ENCODE results near the gene SAP25. TPM values are rescaled to one million over a fixed set of nuclear protein-coding genes. Genes with fewer than 3 reads are reported as not detected.
A peak's percentile ranks its signal among the peaks of the same experiment; 100 is the strongest.

Gene SAP25
- polyA plus RNA-seq (ENCODE audit: insufficient read depth in 1 of 5, insufficient read length in 5 of 5, low replicate concordance in 1 of 5), result 10 to 100 TPM in 1 of 5 donors, 1 to 10 TPM in 4; 2.8 to 12.8 (median 6.8) TPM
- long read RNA-seq, donor 1, partial matches to known transcripts, result 0 of 4 reads
- long read RNA-seq, donor 1, other reads (novel, unspliced or antisense), result 0 of 4 reads
- long read RNA-seq, donor 2, partial matches to known transcripts, result 0 of 2 reads
- long read RNA-seq, donor 2, other reads (novel, unspliced or antisense), result 0 of 2 reads
- long read RNA-seq, donor 3, partial matches to known transcripts, result 0 of 3 reads
- long read RNA-seq, donor 3, other reads (novel, unspliced or antisense), result 0 of 3 reads
- long read RNA-seq, donor 4, partial matches to known transcripts, result 0 of 2 reads
- long read RNA-seq, donor 4, other reads (novel, unspliced or antisense), result 0 of 2 reads
- long read RNA-seq, donor 5, partial matches to known transcripts, result 0 of 1 reads
- long read RNA-seq, donor 5, other reads (novel, unspliced or antisense), result 0 of 1 reads
- long read RNA-seq, donor 6, partial matches to known transcripts, result 0 of 2 reads
- long read RNA-seq, donor 6, other reads (novel, unspliced or antisense), result 0 of 2 reads
- long read RNA-seq, donor 7, result 0 reads
- long read RNA-seq, donor 8, result 0 reads

DNA sequence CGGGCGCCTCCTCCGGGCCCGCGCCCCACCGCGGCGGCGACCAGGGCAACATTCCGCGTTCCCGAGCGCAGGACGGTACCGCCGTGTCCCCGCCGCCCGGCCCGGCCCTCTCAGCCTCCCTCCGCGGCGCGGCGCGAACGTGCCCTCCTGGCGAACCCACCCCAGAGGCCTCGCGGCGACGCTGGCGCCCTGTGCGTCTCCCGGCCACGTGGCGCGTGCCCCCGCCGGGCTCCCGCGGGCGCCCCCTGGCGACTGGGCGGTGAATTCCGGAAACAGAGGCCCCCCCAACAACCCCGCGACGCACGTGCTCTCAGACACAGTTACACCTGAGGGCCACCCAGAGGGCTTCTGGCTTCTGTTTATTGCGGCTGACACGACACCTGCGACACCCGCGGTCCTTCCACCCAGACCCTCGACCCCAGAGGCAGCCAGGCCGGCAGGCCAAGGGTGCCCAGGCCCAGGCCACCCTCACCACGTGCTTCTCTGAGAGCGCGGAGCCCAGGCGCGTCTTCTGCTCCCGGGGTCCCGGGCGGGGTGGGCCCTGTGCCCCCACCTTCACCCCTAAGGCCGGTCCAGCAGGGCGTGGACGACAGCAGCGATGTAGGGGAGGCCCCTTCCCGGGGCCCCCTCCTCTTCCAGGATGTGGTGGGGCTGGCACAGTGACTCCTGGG lies at the start of gene SAP25:
TSS of gene SAP25 (minus strand) at position 210 of the 671 bp plus-strand sequence. CDS start at position 52, 158 bp downstream.
- no peak for DNase-seq

DNA sequence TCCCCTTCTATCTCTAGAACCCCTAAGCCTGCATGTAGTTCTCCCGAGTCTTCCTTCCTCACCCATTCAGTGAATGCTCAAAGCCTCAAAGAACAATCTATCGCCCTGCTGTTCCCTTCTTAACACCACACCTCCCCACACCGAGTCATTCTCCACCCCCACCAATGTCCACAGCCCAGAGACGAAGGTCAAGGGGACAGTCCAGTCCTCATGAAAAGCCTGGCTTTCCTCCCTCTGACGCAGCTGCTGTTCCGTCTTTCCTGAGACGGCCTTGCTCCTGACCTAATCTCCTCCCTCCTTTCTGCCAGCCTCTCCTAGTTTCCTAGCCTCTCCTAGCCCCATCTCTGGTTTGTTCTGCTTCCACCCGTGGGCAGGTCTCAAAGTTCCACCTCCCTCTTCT lies 47.9 kb upstream of the SAP25 start:
- no peak for DNase-seq

DNA sequence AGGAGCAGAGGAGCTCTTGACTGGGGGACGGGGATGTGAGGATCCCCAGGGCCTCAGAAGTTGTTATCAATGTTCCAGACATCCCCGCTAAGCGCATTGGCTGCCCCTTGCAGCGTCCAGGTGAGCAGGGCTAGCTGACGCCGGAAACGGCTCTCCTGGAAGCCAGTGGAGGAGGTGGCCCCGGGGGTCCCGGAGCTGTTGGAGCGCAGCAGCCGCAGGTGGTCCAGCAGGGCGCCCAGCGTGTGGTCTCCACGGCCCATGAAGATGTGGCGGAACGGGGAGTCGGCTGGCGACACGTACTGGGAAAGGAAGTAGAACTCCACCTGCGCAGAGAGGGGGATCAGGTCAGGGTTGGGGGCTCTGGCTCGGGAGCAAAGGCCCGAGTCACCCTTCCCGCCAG lies 47.1 kb upstream of the SAP25 start:
- no peak for DNase-seq

DNA sequence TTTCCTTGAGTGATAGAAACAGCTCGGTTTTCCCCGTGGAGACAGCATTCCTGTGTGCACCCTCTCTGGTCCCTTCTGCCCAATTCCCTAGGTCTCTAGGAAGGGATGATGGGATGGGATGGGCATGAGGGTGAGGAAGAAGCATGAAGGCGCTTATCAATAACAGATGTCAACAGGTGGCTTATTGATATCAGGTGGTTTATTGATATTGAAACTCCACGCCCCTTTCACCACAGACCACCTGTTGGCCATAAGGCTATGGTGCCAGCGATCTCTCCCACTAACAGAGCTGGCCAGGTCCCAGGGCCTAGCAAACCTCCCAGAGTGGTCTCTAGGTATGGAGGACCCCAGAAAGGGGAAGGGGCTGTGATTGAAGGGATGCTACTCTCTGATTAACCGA lies 46.5 kb upstream of the SAP25 start:
- no peak for DNase-seq

DNA sequence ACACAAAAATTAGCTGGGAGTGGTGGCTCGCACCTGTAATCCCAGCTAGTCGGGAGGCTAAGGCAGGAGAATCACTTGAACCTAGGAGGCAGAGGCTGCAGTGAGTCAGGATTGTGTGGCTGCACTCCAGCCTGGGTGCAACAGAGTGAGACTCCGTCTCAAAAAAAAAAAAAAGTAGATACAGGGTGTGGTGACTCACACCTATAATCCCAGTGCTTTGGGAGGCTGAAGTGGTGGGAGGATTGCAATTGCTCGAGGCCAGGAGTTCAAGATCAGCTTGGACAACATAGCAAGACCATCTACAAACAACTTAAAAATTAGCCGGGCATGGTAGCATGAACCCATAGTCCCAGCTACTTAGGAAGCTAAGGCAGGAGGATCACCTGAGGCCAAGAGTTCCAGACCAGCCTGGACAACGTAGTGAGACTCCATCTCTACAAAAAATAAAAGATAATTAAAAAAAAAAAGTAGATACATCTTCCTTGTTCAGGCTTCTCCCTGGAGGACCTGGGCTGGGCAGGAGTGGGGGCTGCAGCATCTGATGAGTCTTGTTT lies 40.7 kb upstream of the SAP25 start:
- no peak for DNase-seq

DNA sequence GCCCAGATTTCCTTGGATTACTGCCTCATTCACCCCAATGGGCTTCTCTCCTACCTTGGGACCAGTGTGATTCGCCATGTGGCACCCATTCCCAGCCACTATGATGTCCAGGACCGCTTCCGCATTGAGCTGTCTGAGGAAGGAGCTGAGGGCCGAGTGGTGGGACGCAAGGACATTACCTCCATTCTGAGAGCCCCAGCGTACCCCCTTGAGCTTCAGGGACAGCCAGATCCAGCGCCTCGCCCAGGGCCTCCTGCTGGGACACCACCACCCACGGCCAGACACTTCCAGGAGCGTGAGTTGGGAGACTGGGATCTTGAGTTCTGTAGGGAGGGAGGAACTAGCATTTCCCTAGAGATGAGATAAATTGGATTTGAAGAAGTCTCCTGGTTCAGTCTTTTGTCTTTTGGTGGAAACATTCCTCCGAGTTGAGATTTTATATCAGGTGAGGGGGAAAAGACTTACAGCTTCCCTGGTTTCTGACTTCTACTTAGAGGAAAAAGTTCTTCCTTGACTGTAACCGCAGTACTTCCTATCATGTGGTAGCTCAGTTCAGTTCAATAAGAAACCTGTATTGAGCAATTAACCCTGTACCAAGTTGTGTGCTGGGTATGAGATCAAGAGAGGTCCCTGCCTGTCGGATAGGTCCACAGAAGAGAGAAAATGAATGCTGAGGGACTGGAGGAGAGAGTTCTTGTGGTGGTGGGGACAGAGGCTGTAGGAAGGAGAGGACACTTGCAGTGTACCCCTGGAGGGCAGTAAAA lies 39.9 kb upstream of the SAP25 start:
- no peak for DNase-seq

DNA sequence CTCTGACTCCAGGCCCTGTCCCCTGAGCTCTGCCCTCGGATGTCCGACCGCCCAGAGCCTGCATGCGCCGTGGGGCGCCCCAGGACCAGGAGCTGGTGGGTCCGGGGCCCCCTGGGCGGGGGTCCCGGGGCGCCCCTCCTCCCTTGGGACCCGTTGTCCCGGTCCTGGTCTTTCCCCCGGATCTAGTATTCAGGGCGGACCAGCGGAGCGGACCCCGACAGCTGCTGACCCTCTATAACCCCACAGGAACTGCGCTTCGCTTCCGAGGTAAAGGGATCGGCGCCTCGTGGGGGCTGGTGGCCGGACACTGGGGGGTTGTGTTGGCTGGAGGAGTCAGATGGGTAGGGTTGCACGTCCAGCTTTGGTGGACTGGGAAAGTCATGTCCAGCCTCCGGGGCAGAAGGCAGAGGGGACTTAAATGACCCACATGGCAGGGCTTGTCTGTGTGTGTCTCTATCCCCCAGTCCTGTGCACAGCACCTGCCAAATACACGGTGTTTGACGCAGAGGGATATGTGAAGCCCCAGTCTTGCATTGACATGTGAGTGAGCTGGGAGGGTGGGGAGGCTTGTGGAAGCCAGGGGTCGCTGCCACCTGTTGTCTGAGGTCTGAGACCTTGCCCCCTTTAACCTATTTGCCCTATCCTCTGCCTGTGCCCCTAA lies 39.2 kb upstream of the SAP25 start:
- DNase-seq, result no peak

DNA sequence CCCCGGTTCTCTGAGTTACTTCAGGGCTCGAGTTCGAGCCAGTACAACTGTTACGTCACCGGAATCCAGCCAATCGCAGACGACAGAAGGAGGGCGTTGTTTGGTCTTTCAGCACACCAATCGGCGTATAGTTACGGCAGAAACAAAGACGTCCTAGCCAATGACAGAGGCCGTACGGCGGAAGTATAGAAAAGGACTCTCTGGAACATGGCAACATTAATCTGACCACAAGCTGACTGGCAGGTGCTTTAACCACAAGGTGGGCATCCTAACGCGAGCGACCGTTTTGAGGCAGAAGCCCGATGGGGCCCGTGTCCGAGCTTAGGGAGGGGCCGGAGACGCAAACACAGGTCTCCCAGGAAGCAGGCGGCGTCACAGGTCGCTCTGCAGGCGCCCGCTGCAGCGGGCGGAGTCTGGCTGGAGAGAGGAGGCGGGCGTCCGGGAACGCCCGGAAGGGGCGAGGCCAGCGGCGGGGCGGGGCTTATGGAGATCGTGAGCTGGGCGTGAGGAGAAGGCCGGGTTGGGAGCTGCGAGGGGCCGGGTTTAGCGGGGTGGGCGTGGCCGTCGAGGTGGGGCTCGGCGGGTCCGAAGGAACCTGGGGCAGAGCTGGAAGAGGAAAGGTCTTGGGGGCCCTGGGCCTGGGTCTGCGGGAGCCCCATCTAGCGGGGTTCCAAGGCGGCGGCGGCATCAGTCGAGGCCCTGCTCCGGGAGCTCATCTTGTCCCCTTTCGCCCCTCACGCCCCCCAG lies 38.5 kb upstream of the SAP25 start, which contains the start of gene MOSPD3:
TSS of gene MOSPD3 (plus strand) at position 558 of the 747 bp plus-strand sequence. CDS start 252 bp downstream, outside the sequence.
- peak; percentile 99 for DNase-seq

DNA sequence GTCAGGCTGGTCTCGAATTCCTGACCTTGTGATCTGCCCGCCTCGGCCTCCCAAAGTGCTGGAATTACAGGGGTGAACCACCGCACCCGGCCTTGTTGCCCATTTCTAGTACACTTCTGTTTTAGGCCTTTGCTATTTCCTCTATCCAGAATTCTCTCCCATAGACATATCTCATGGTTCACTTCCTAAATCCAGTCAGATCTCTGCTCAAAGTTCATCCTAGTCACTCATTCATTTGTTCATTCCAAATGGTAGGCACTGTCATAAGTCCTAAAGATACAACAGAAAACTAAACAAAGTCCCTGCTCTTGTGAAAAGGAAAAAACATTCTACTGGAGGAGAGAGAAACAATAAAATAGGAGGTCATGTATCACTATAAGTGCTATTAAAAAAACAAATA lies 36.3 kb upstream of the SAP25 start:
- no peak for DNase-seq

DNA sequence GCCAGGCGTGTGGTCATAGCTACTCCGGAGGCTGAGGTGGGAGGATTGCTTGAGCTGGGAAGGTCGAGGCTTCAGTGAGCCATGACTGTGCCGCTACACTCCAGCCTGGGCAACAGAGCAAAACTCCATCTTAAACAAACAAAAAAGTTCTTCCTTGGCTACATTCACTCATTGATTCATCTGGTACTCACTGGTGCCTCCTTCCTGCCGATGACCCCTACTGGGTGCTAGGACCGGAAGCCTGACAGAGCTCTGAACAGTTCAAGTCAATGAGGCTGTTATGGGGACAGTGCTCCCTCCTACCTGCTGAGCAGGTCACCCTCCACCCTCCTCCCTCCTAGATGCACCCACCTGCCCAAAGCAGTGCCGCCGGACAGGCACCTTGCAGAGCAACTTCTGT lies 33.4 kb upstream of the SAP25 start:
- DNase-seq, result no peak

DNA sequence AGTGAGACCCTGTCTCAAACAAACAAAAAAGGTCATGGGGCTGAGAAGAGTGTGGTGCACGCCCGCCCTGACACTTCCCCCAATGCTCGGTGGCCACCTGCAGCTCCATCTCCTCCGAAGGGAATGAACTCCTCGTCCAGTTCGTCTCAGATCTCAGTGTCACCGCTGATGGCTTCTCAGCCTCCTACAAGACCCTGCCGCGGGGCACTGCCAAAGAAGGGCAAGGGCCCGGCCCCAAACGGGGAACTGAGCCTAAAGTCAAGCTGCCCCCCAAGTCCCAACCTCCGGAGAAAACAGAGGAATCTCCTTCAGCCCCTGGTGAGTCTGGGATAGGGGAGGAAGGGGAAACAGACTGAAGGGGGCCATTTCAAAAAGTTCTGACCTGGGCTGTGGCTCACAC lies 32.6 kb upstream of the SAP25 start:
- DNase-seq, result no peak

DNA sequence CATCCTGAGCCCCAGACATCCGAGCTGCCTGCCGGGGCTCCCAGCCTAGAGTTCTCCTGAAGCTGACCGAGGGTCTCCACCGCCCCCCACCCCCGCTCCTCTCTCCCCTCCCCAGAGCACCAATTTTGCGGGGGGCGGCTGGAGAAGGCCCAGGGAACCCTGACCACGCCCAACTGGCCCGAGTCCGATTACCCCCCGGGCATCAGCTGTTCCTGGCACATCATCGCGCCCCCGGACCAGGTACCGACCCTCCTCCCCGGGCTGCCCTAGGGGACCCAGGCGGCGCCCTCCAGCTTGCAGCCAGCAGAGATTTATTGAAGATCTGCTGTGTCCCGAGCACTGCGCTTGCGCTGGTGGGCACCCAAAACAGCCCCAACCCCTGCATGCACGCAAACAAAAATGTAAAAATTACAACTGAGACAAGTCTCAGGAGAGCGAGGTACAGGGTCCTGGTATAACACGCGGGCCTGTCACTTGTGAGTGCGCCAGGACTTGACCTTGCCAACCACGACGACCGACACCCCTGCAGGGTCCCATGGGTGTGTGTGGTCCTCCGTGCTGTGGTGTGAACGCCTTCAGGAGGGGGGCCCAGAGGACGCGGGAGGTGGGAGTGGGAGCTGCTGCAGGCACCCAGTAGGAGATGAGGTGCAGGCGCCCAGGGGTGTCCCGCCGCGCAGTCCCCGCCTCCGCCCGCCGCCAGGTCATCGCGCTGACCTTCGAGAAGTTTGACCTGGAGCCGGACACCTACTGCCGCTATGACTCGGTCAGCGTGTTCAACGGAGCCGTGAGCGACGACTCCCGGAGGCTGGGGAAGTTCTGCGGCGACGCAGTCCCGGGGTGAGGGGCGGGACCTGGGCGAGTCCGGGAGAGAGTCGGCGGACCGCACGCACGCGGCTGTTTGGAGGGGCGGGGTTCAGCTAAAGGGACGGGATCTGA lies 31.5 kb upstream of the SAP25 start:
- DNase-seq, result no peak

DNA sequence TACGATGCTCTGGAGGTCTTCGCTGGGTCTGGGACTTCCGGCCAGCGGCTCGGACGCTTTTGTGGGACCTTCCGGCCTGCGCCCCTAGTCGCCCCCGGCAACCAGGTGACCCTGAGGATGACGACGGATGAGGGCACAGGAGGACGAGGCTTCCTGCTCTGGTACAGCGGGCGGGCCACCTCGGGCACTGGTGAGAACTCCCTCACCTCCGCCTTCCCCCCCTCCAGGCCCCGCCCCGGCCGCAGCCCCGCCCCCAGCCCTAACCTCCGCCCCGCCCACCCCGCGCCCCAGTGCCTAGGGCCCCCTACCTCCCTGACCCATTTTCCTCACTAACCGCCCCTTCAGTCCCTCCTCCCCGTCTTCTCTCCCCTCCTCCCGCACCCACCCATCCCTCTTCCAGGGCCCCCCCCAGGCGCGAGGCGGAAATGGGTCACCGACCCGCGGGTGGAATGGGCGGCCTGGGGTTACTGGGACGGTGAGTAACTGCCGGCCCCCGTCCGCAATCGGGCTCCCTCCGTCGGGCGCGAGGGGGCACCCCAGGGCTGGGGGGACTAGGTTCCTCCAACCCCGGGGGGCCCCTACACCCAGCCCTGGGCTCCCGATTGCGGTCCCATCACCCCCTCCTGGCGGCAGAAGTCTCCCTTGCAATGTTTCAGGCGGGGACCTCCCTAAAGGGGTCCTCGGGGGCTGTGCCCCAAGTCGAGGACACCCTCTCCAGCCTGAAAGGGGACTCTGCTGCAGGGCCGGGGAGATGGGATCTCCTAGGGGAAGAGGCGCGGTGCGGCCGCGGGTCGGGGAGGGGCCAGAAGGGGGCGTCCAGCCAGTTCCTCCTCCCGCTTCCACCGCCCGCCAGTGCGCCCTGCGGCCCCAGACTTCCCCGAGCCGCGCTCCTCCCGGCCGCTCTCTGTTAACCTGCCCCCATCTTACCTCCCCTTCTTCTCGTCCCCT lies 30.6 kb upstream of the SAP25 start:
- DNase-seq, result no peak

DNA sequence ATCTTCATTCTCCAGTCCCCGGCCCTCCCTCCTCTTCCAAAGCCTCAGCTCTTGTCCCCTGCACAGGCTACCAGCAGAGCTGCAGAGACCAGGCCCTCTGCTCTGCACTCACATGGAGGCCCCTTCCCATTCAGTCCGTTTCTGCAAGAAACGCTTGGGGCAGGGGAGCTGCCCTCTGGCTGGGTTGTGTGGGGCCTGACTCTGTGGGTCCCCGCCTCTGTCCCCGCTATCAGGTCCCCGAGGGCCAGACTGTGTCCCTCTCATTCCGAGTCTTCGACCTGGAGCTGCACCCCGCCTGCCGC lies 30.0 kb upstream of the SAP25 start:
- DNase-seq, result no peak

DNA sequence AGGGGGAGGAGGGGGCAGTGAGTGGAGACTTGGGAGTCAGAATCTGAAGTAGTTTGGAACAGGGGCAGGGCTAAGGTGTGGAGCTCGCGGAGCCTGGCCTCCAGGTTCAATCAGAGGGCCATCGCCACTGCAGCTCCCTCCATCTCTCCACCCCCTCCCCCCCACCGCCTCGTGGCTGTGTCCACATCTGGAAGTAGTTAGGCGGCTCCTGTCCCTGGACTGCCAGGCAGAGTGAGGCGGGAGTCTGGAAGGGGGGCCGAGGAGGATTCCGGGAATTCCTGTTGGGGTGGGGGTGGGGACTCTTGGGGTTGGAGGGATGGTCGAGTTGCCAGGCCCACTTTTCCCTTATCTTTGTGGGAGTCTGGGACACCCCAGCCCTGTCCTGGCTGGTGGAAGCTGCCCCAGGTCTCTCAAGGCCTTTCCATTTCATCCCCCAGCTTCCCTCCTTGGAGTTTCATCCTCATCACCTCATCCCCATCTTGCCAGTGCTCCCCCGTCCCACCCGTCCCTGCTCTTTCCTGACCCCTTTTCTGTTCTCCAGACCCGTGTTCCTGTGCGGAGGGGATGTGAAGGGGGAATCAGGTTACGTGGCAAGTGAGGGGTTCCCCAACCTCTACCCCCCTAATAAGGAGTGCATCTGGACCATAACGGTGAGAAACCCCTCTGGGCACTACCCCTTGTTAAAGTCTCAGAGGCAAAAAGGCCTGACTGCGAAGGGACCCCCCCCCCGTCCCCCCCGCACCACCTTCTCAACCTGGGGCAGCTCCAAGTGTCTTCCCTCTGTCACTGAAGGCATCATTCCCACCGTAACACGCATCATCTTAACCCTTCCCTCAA lies 29.4 kb upstream of the SAP25 start:
- DNase-seq, result peak in 1 of 2 donors; percentile 80

DNA sequence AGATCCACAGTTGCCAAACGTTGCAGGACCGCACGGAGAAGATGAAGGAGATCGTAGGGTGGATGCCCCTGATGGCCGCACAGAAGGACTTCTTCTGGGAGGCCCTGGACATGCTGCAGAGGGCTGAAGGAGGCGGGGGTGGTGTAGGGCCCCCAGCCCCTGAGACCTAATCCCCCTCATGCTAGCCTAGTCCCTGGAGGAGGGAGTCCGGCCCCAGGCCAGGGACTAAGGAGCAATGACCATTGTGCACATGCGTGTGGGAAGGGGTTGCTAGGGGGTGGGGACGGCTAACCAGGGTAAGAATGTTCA lies 27.0 kb upstream of the SAP25 start:
- no peak for DNase-seq

All from right lung (tissue), 10 donors.